ENCODE results near the gene WDHD1.
"Not testable (repeated sequence)": the region's sequence is repeated elsewhere in the genome, so short reads cannot be mapped to it uniquely, and the experiment has no call there.

The WDHD1 gene, protein sequence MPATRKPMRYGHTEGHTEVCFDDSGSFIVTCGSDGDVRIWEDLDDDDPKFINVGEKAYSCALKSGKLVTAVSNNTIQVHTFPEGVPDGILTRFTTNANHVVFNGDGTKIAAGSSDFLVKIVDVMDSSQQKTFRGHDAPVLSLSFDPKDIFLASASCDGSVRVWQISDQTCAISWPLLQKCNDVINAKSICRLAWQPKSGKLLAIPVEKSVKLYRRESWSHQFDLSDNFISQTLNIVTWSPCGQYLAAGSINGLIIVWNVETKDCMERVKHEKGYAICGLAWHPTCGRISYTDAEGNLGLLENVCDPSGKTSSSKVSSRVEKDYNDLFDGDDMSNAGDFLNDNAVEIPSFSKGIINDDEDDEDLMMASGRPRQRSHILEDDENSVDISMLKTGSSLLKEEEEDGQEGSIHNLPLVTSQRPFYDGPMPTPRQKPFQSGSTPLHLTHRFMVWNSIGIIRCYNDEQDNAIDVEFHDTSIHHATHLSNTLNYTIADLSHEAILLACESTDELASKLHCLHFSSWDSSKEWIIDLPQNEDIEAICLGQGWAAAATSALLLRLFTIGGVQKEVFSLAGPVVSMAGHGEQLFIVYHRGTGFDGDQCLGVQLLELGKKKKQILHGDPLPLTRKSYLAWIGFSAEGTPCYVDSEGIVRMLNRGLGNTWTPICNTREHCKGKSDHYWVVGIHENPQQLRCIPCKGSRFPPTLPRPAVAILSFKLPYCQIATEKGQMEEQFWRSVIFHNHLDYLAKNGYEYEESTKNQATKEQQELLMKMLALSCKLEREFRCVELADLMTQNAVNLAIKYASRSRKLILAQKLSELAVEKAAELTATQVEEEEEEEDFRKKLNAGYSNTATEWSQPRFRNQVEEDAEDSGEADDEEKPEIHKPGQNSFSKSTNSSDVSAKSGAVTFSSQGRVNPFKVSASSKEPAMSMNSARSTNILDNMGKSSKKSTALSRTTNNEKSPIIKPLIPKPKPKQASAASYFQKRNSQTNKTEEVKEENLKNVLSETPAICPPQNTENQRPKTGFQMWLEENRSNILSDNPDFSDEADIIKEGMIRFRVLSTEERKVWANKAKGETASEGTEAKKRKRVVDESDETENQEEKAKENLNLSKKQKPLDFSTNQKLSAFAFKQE
- total RNA-seq = 10.0 to 67.5 (median 10.6) reads per million in 3 experiments

DNA sequence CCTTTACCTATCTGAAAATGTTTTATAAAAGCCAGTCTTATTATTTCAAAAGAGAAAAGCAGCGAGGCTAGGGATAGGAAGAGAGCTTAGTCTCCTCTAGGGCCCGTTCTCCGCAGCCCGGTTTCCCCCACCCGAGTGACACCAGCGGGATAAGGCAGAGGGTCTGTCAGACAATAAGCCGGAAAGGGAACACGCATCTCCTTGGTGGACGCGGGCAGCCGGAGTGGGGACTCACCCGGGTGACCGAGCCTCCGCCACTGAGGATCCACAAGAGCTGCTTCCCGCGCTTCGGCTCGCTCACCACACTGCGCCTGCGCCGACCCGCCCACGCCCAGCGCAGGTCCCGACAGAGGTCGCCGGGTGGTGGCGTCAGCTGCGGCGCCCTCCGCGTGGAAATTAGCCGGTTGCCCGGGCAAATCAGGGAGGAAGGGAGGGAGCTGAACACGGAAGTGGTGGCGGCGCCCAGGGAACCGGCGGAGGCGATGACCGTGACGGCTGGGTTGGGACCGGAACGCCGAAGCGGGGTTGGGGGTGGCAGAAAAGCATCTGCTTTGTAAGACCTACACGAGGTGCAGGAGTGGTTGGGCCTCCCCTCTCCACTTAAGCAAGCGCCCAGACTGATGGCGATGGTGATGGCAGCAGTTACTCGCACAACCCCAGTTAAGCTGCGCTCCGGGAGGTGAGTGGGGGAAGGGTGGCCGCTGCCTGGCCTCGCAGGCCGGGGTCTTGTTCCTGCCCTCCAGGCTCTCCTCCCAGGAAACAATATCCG, at the start of gene WDHD1, which contains the start of gene SOCS4:
Gene WDHD1, minus strand, starts transcription at position 307 of the 769 bp plus-strand sequence. CDS start 312 bp downstream, outside the sequence.
Gene SOCS4, plus strand, starts transcription at position 444 of the 769 bp plus-strand sequence. CDS start 15,806 bp downstream, outside the sequence.
- peak; percentile 96 for DNase-seq

DNA sequence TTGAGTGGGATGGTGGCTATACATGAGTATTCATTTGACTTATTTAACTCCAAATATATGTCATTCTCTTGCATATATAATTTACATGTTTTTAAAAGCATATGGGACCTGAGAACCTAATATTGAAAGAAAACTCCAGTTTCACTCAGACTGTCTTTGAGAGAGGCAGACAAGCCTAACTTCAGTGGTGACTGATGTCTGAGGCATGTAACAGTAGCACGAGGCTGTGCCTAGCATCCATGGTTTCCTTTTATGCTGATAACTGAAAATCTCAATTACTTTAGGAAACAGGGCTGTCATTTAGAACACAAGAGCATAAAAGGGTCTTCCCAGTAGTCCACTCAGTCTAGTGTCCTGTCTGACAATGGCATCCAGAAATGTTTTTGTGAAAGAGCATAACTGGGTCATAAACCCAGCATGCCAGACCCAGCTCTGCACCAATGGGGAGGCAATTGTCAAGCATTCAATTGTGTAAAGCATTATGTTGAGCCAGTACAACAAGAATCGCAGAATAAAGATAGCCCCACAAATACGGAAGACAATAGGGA, 48.8 kb upstream of the WDHD1 start:
- no peak for DNase-seq

DNA sequence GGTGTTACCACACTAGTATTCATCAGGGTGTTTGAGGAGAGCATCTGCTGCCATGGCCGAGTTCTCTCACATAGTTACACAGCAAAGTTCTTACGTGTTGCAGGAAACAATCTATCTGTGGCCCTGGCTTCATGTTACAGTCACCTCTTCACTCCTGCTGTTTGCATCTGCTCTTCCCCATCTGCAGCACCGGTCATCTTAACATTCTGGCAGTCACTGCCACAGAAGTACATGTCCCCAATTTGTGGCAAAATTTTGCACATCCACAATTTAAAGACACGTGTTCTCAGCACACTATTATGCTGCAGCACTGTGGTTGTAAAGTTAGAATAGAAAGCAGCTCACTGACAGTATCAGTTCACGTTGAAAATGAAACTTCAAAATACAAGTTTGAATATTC, 47.8 kb upstream of the WDHD1 start:
- no peak for DNase-seq

DNA sequence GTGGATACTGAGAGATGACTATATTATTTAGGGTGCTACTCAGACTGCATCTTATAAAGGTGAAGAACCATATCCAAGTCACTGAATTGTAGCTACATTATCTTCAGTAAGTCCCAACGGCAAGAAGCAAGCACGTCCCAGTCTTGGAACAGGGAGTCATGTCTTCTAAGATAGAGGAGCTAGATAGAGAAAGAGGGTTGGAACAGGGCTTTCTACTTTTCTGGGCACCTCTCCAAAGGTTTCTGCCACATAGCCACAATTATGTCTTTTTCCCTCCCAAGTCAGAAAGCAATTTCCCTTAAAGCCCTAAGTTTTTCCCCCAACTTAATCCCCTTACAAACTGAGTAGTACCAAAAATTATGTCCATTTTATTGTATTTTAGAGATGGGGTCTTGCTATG, 47.0 kb upstream of the WDHD1 start:
- DNase-seq = no peak

DNA sequence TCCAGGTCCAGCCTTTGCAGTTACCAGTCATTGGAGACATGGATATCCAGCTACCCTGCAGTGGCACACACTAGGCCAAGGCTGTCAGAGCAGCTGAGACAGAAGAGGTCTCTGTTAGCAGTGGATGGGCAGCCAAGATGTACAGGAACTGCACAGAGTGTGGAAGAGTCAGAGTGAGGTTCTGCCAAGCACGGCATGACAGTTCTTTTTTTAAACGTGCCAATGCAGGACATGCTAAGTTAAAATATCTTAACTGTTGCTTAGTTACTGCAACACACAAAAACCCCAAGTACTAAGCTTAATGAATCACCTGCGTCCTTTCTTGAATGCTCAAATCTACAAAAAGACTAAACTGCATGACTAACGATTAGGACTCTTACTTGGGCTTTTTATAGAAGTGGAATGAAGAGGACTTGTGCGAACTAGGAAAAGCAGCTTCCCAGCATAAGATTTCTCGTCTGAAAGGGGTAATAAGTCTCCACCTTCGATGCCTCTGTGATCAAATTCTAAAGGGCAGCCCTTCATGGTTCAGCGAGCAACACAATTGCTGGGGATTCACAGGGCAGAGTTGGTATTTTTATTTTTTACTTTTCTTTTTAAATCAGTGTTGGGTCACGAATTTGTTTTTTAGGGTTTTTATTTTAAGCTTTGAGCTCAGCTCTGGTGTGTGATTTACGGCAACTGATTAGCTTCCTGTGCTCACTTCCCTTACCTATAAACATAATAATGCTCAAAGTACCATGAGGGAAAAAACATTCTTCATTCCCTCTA, 45.2 kb upstream of the WDHD1 start:
- DNase-seq = peak; percentile 31

DNA sequence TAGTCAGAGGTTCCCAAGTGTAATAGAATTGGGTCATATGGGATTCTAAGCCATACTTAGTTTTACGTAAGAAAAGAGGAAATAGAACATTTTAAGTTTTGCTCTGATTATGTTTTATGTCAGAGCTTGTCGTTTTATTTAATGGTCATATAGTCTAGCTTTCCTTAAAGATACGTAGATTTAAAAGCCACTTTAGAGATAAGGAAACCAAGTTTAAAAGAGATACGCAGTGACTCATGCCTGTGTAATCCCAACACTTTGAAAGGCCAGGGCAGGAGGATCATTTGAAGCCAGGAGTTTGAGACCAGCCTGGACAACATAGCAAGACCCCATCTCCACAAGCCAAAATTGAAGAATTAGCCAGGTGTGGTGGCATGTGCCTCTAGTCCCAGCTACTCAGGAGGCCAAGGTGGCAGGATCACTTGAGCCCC, 44.1 kb upstream of the WDHD1 start:
- no peak for DNase-seq

DNA sequence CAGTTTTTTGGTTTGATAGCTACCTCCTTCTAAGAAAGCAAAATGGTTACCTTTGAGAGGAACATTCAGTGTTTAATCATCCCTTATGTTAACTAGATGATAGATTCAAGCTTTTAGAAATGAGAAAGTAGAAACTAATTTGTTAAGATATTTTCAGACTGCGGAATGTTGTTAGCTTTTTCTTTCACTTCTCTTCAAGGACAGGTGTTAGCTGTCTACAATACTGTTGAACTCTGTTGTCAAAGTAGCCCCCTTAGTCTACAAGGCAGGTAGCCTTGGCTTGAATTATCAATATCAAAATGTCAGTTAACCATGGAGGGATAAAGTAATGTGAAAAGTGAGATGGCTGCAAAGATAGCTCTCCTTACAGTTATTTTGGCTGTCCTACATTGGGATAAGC, 39.3 kb upstream of the WDHD1 start:
- no peak for DNase-seq

DNA sequence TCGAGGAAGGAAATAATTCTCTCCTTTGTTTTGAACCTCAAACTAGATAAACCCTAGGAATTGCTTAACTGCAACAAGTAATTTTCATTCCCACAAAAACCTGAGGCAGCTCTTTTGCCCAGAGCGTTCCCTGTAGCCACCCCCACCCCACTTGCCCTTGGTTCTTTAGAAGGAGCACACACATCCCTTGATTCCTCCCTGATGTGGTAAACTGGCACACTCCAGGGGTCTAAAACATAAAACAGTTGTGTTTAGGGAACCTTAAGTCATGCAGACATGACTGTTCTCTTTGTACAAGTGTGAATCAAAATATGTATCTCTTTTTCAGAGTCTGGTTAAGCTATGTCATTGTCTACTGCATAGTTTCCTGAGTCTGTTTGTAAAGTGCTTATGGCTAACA, 38.5 kb upstream of the WDHD1 start:
- no peak for DNase-seq

DNA sequence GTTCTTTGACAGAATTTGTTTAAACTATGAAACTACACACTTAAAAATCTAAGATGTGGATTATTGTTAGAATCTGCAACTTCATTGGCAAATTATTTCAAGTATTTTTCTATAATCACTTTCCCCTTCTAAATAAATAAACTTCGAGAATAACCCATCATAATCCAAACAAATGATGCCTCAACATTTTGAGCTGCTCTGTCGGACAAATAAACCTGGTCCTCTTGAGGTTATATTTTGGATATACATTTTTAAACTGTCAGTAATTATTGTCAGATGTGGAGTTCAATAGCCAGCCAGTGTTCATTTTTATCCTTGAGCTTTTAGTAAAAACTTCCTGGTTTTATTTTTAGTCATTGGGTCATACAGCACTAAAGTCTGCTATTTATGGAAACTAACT, 38.0 kb upstream of the WDHD1 start:
- DNase-seq = not testable (repeated sequence)

DNA sequence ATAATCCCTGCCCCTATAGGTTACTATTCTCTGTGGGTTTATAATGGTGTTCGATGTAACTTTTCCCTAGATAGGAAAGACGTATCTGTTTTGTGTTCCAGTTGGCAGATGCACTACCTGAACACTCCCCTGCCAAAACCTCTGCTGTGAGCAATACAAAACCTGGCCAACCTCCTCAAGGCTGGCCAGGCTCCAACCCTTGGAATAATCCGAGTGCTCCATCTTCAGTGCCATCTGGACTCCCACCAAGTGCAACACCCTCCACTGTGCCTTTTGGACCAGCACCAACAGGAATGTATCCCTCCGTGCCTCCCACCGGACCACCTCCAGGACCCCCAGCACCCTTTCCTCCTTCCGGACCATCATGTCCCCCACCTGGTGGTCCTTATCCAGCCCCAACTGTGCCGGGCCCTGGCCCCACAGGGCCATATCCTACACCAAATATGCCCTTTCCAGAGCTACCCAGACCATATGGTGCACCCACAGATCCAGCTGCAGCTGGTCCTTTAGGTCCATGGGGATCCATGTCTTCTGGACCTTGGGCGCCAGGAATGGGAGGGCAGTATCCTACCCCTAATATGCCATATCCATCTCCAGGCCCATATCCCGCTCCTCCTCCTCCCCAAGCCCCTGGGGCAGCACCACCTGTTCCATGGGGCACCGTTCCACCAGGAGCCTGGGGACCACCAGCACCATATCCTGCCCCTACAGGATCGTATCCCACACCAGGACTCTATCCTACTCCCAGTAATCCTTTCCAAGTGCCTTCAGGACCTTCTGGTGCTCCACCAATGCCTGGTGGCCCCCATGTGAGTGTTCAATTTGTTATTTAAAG, 35.8 kb upstream of the WDHD1 start:
- DNase-seq = no peak

DNA sequence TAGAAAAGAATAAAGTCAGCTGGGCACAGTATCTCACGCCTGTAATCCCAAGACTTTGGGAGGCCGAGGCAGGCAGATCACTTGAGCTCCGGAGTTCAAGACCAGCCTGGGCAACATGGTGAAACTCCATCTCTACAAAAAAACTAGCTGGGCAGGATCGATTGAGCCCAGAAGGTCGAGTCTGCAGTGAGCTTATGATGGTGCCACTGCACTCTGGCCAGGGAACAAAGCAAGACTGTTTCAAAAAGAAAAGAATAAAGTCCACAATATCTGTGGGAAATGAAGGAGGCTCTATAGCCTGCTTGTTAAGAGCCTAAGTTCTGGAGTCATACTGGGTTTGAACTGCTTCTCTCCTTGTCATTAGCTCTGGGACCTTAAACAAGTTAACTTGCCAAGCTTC, 32.4 kb upstream of the WDHD1 start:
- no peak for DNase-seq

DNA sequence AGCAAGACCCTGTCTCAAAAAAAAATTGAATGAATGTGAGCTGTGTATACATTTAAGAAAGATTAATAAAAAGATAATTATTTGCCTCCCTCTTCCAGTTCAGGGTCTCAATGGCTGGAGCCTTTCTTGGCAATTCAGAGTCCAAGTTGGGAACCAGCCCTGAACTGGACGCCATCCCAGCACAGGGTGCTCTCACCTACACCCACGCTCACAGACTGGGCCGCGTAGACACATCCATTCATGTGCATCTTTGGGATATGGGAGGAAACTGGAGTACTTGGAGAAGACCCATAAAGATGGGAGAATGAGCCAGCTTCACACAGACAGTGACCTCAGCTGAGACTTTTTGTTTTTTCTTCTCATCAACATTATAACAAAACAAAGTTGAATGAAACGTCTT, 31.0 kb upstream of the WDHD1 start:
- DNase-seq = no peak

DNA sequence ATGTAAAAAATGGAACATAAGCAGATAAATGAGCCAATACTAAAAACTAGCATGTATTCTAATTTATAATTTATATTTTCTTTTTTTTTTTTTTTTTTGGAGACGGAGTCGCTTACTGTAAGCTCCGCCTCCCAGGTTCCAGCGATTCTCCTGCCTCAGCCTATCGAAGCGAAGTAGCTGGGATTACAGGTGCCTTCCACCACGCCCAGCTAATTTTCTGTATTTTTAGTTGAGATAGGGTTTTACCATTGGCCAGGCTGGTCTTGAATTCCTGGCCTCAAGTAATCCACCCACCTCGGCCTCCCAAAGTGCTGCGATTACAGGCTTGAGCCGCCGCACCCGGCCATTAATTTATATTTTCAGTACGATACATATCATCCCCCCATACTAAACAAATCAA, 27.2 kb upstream of the WDHD1 start:
- no peak for DNase-seq

DNA sequence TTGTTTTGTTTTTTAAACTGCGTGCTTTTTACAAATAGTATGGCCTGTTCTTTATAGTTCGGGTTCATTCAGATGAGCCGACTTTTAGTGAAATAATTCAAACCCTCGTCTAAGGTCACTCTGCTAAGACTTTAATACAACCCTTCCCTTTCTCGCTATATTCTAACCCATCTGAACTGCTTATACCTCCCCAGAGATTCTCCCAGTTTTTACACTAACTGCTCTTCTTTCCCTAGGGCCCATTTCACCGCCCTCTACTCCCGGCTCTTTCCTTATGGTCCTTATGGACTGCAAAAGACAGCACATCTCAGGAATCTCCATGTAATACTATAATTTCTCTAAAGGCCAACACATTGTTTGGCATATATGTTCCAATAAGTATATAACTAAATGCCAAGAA, 26.6 kb upstream of the WDHD1 start:
- DNase-seq = no peak

DNA sequence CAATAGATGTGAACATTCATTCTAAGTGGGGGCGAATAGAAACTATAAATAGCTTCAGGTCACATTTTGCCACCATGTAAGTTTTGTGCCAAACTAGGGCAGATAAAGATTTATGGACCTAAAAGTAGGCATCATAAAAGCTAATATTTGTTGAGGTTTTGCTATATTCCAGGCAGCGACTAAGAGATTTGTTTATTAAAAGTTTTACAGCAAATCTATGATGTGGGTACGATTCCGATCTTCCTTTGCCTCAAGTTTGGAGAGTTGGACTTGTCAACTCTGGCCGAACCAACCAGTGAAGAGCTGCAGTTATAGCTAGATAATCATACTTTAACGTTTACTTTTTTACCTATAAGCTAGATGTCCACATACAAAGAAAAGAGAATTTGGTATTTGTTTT, 26.1 kb upstream of the WDHD1 start:
- DNase-seq = no peak

DNA sequence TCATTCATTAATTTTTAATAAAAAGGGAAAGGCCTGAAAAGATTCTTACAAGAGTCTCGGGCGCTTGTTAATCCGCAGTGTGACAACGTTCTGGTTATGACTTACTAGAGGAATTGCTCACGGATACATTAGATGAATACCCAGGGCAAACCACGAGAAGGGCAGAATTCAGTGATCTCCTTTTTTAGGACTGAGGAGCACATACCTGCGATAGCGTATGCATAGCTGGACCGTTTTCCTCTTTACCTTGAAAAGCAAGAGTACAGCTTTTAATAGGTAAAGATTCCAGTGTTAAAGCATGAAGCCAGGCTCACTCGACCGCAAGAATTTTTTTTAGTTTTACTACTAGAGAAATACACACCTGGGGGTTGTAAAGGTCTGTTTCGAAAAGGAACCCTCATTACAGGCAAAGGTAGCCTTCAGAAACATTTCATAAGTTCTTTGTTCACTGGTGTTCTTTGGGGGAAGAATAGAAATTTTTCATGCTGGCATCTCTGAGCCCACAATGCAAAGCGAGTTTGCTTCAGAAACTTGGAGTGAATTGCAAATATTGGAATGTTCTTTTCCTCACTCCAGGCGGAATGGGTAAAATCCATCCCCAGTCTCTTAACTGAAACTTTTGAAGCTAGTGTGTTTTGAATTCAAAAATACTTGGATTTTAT, 25.5 kb upstream of the WDHD1 start:
- no peak for DNase-seq

DNA sequence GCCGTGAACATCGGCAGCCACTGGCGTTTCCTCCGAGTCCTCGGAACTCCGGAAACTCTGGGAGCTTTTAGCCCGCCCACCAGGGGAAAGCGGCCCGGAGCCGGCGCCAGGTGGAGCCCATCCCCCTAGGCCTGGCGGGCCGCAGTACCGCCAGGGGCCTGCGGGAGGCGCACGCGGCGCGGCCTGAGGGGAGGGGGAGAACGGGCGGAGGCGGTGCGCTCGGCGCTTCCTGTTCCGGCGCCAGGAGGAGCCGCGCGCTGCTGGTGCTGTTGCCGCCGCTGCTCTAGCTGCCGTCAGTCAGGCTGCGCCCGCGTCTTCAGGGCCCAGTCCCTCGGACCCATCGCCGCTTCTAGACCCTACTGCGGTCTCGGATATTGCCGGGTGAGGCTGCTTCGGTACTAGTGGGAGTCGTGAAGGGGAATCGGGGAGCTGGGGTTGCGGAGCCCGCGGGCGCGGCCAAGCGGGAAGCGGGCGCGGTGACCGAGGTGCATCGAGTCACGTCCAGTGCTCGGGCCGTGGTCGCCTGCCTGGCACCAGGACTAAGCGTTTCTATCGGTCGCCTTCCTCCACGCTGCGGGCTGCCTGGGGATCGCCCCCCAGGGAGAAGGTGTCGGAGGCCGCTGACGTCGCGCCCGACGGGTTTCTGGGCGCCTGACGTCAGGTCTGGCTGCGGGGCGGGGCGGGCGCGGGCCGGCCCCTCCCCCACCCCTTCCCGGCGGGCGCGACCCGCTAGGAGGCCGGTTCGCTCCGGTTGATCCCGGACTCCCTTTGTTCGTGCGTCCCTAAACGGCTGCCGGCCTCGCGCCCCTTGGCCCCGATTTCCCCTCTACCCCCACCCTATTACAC, 24.7 kb upstream of the WDHD1 start, which contains the start of gene MAPK1IP1L:
Gene MAPK1IP1L, plus strand, starts transcription at position 225 of the 846 bp plus-strand sequence. CDS start 10,037 bp downstream, outside the sequence.
- peak; percentile 91 for DNase-seq

DNA sequence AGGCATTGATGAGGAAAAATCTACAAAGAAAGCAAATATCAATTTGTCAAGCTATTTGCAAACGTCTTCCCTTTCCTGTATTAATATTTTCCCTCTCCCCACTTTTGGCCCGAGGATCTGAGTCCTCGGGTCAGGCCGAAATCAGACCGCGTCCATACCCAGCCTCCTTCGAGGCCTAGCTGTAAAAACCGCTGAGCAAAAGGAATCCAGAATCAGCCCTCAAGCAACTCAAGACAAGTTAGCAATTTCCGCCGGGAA, 24.2 kb upstream of the WDHD1 start:
- no peak for DNase-seq

DNA sequence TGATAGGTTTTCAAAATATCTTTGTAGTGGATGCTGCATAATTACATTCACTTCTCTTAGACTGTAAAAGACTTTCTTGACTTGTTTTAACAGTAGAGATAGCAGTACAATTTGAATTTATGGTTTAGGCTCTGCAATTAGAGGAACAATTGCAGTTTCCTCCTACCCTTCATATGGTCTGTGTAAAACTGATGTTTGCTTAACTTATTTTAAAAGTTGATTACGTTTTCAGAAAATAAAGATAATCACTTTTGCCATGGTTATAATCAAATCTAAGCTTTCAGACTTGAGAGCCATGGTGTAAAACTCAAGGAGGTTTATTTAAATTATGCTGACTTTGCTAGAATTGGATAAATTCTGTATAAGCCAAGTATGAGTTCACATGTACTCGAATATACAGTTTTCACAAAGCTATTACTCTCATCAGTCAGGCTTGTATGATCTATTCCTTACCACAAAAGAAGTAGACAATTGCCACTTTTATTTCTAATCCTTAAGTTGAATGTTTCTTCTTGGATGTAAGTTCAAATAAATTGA, 22.1 kb upstream of the WDHD1 start:
- no peak for DNase-seq

All from central memory CD4-positive, alpha-beta T cell (primary cell).